SK-N-DZ (cell line): Measurements from ENCODE around the gene ZNF385B.

Experiments used
- DNase-seq: peaks from one replicate; pipeline ENCODE4 v3.0.0-alpha.2; 2015; ENCODE audit warnings: low spot score

The ZNF385B gene

DNA sequence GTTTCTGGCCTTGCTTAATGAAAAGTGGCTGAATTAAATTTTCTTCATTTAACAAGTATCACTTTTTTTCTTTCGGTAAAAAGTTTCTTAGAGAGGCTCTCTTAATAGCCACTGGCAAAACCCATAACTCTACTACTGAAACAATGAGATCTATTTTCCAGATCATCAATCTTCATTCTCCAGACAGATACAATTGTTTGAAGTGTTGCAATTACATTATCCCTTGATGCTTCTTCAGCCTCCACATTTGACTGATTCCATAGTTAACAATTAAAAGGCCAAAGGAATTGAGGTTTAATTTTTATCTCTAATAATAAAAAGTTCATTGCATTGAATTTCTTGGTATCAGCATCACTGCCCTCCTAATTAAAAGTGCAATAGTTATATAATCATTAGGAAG lies 176.3 kb downstream of the ZNF385B start:
- DNase-seq, result no peak

DNA sequence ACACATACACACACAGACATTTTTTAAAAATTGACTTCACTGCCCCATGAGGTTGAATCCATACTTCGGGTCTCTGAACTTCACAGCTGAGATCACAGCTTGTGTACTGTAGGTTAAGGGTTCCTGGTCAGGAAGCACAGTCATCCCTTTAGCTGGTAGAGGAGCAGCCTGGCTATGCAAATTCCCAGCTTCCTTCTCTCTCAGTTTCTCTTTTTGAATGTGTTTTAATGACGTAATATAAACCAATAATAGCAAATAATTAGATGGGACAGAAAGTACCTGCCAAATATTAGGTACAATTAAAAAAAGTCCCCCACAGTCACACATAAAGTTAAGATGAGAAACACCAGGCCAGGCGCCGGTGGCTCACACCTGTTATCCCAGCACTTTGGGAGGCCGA lies 178.7 kb downstream of the ZNF385B start:
- no peak for DNase-seq

DNA sequence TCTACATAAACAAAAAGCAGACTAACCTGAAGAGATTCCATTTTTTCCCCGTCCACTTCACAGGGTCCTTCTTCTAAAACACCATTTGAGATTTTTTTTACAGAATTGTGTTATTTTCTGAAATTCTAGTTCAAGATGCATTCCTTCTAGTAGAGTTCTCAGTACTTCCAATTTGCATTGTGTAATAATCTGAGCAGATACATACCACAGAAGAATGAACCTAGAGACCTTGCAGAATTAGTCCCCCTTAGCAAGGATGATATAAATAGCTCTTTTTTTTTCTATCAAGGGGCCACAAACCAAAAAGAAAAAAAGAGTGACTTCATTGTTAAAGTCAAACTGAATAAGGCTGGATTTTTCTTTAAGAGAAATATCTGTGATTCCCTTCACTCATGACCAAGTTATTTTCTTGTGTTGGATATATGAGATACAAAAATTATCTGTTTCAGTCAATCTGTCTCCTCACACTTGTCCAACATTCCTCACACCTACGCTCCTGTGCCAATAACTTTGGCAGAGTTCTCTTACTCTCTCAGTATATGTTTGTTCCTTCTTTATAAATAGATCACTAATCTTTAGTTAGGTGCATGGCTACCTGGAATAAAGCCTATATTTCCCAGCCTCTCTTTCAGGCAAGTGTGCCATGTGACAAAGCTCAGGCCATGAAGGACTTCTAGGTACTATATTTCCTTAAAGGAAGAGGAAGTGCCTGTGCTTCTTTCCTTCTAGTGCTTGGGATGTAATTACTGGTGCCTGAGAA lies 183.5 kb downstream of the ZNF385B start:
- DNase-seq, result no peak

DNA sequence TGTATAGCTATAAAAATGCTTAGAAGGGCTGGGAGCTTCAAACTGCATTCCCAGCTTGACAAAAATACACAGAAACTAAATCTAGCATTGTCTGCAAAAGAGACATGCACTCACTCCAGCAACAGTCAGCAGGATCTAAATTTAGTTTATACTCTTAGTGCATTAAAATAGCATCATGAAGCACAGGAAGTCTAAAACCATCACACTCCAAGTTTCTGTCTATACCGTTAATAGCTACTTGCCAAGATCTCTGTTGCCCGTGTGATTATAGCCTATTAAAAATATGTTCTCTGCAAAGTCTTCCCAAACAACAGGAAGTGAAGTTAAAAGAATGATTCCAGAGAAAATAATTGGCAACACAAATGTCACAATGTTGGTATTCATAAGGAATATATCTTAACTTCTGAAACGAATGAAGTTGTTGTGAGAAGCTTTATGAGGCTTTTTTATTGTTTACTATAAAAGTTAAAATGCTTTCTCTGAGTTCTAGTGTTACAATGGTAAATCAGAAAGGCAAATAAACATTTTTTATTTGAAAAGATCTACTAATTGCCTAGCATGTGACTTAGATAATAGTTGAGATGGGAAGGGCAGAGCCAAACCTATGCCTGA lies 184.2 kb downstream of the ZNF385B start:
- no peak for DNase-seq

DNA sequence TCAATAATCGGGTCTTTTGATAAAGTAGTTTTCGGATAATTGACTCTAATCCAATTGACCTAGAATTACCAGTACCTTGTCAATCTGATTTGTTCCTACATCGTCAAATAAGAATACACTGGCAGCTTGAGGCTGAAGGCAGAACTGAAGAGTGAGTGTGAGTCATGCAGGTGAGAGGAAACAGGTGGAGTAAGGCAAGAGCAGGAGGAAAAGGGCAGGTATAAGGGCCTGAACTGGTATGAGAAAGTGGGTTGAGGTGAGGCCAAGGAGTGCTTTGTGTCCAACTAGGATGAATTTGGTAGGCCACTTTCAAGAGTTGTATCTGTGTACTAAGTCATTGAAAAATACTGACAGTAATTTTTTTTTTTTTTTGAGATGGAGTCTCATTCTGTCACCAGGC lies 186.0 kb downstream of the ZNF385B start:
- DNase-seq, result no peak

DNA sequence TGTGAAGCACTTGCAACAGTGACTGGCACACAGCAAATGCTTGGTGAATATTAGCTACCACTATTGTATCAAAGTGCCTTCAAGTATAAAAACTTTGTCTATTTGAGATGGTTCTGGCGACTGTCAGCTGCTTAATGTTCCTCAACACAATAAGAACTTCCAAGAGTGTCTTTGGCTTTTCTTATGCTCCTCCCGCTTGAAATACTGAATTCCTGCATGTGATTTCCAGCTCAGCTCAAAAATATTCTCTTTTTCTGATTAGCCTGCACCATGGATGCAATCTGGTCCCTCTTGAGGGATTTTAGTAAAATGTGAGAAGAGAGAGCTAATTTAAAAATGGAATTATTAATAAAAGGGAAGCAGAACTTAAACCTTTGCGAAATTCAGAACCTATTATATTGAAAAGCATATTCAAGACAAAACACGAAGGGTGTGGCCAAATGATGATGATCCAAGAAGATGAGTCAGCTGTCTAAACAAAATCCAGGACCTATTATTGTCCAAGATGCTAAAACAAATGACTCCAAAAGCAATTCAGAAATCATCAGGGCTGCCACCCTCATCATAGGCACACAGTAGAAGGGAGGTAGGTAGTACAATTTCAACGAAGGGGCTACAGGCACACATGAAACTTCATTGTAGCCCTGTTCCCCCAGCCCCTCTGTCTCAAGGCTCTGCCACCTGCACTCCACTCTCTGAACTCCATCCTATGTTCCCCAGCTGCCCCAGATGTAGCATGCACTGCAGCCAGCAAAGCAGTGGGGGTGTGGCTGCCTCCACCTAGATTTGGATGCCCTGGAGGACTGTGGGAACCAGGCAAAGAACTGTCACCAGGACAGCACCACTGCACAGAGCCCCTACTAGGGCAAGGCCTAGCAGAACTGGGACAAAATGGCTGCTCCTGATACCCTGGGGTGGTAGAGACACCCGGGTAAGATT lies 190.1 kb downstream of the ZNF385B start:
- DNase-seq, result no peak

DNA sequence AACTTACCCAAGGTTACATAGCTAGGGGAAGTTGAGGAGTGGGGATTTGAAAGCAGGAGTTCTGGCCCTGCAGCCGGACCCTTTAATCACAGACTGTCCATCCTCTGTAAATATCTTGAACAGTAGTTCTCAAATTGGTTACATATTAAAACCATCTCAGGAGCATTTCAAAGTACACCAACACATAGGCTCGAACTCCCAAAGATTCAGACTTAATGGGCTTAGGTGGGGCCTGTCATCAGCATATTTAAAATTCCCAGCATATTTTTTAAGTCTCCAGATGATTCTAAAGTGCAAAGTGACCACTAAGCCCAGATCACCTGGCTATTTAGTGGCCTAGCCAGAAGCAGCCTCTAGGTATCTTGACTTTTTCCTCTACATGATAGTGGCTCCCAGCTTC lies 192.2 kb downstream of the ZNF385B start:
- no peak for DNase-seq

DNA sequence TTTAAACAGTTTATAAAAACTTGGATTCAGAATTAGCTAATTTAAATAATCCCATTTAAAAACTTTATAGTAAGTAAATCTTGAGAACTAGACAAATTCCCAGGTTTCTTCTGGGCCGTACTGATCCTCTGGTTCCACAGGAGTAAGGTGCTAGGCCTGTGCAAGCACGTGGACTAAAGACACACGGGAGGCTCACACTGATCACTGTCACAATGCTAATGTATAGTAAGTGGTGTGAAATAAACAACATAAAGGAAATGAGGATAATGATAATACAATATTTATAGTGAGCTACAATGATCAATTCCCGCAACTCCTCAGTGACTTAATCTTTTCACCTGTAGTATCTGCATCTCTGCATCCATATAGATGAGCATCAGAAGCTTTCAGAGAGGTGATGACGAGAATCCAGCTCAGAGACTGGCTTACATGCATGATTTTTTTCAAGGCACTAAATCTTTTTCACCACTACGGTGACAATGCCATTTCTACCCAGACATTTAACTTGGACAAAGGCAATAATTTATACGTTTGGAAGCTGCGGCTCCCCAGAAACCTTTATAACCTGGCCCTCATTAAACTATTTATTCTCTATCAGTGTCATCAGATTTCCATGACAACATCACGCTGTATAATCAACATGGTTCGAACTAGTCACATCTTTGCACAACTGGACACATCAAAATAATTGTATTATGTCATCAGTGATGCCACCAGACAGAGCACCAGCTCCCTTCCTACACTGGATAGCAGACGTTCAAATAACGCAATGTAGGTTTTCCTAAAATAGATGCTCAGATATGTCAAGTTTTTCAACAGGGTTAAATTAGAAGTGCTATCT lies 196.2 kb downstream of the ZNF385B start:
- DNase-seq, result no peak

DNA sequence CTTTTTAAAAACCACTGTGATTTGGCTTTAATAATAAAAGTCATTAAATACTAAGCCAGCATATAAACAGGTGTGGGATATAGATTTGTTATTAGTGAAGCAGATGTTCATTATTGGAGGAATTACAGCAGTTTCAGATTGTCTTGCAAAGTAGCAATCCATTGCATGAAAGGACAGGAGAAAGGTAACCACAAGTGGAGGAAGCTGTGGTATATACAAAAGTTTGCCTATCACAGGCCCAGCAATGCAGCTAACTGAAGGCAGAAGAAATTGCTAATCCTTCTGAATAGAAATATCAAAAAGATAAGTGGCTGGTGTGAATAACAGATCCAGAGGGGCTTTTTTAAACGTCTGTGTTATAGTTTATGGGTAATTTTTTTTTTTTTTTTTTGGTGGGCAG lies 199.4 kb downstream of the ZNF385B start:
- no peak for DNase-seq

DNA sequence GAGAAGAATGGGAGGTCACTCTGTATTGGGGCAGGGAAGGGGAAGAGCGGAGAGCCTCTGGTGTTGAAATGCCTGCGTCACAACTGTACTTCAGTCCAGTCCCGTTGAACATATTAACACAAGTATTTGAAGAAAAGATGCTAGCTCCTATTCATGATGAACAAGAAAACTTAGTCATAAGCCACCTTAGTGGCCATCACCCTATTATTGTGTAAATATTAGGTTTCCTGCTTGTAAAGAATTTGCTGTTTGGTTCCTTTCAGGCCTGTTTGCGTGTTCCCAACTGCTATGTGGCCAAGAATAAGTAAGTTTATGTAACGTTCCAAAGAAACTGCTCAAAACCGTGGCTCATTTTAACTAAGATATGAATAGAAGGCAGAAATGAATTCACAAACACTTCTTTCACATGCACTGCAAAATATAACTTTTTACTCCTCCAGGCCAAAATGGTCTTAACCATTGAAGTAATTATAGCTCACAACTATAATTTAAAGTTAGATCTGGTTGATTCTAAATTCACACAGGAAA lies 204.3 kb downstream of the ZNF385B start:
- no peak for DNase-seq

DNA sequence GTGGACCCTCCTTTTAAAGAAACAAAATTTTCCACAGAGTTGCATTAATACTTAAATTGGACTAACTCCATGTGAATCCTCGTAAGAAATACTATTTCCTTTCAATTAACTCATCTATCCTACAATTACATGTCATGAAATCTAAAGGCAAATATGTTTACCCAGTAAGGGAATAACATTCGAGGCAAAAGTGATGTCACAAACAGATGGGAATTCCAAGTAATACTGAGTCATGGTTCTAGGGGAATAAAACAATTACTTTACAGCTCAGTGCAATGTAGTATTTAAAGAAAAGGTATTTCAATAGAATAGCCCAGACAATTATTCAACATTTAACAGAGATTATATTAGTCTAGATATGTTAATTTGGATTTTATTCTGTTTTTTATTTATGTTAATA lies 205.8 kb downstream of the ZNF385B start:
- no peak for DNase-seq

DNA sequence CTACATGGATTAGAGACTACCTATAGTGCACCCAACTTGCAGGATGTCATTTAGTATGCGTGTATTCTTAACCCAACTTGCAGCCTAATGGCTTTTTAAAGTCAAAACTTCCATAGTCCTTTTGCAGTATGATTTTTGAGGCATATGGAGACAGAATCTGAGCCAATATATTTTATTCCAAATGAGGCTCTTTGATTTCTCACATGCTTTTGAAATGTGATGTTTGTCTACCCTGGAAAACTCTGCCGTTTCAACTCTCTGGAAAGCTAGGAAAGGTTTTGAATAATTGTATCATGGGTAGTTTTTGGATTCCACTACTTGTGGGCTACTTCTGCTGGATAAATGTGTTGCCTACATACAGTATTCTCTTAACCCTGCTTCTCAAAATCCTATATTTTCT lies 206.6 kb downstream of the ZNF385B start:
- no peak for DNase-seq

DNA sequence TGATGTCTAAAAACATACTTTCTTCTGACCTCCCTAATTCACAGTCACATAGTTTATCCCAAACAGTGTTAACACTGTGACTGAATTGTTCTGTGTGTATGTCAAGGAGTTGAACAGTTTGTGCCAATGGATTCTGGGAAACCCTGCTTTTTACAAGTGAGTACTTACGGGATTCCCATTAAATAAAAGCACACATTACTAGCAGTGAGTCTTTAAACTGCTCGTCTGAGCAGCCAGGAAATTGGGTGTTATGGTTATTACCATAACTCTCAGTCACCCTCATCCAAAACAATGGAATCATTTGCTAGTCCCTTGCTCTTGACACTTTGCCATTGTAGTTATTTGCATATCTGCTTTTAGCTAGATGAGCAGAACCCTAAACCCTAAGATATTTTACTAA lies 209.1 kb downstream of the ZNF385B start:
- no peak for DNase-seq

DNA sequence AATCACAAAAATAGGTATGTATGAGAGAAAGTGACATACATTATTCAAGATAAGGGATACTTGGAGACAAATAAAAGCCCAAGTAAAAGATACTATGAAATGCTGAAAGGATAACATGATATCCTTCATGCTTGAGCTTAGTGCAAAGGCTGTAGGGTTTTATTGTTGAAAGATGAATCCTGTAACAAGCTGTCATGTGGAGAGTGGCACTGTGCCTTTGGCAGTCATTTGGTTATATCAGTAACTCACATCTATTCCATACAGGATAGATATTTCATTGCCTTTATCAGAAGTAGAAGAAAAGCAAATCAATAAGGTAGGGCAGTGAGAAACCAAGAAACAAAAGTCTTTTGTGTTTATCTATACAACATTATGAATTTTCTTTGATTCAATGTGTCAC lies 211.0 kb downstream of the ZNF385B start:
- DNase-seq, result no peak

DNA sequence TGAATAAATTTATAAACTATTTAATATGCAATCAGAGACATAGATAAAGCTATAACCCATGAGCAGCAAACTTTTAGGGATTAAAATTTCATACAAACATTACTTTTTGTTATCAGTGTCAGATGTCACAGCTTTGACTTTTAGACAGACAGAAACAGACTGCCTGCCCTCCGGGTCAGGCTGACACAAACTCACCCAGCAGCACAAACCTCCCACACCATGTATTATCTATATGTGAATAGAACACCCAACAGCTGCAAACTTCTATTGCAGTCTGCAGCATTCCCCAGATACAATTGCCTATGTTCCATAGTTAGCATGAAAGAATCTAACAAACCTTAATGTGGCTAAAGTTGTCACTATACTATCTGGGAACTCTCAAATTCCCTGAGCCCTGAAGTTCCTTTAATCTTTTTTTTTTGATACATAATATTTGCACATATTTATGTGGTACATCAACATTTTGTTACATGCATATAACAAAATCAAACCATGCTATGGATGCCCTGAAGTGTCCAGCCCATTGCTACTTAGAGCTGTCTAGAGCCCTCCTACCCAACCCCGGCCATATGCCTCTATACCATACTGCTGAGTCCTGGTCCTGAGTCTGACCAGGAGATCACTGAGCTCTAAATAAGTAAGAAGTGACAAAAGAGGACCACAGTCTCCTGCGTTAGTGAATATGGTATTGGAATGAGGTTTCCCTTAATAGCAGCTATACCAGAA lies 214.4 kb downstream of the ZNF385B start:
- no peak for DNase-seq

DNA sequence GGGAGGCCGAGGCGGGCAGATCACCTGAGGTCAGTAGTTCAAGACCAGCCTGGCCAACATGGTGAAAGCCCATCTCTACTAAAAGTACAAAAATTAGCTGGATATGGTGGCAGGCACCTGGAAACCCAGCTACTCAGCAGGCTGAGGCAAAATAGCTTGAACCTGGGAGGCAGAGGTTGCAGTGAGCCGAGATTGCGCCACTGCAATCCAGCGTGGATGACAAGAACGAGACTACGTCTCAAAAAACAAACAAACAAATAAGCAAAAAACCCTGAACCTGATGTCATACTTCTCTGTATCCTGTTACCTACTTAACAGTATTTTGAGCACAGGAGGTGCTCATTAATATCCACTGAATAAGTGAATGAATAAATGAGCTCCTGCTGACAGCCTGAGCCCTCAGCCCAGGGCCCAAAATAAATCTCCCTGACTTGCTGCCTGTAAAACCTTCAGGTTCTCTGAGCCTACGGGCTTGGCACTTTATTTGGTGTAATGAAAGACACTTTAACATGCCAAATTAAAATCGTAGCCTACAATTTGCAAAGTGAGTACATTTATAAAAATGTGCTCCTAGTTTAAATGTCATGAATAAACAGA lies 215.1 kb downstream of the ZNF385B start:
- no peak for DNase-seq

DNA sequence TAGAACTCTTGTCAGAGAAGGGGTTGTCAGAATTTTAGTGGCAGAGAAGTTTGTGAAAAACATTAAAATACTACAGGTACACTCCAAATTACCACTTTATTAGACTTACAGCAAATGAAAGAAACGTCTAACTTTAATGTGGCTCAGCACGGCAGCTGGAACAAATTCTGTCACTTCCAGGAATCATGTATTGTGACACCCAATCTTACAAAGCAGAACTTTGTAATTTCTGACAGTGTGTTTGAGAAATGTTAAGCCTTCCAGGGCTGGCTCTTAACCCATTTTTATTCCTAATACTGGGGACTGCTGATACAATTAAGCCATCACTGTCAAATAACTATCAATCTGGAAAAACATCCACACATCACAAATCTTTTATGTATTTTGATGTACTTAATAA lies 216.4 kb downstream of the ZNF385B start:
- DNase-seq, result no peak

DNA sequence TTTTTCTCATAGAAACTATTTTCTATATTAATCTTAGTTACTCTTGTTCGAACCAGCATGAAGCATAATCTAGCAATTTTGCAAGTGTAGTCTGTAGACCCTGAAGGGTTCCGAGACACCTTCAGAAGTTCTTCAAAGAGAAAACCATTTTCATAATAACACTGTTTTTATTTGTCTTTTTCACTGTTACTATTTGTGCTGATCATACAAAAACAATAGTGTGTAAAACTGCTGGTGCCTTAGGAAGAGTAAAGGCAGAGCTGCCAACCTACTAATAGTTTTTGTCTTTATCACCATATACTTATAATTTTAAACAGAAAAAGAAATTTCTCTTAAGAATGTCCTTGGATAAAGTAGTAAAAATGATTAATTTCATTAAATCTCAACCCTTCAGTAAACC lies 218.9 kb downstream of the ZNF385B start:
- no peak for DNase-seq

DNA sequence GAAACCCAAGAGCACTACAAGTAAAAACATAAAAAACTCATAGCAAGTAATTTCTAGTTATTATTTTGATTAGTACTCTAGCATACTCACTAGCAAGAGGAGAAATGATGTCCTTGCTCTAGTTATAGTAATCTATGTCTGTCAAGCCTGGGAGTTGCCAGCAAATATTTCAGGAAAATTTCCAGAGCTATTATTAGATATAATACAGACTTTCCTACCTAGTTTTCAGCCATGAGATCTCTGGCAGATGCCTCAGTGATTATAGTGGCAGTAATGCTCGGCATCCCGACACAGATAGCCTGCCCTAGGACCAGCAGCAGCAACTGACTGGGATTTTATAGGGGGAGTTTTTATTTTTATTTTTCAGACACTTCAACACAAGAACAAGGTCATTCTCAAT lies 224.4 kb downstream of the ZNF385B start:
- no peak for DNase-seq
